Nephron progenitor cell (in vitro differentiated cells): Measurements from ENCODE around the gene FYB2.

Source experiments
- DNase-seq: peaks from one replicate; pipeline ENCODE4 v3.0.0; 2021
- H3K27ac Mint-ChIP-seq: 2 replicates; pipeline ENCODE4 v1.8.0; 2021; ENCODE audit warnings: mild to moderate bottlenecking, moderate library complexity, mixed read lengths
- H3K27me3 Mint-ChIP-seq: 2 replicates; pipeline ENCODE4 v1.8.0; 2021; ENCODE audit warnings: mild to moderate bottlenecking, low read depth, mixed read lengths; ENCODE audit not compliant: poor library complexity
- H3K36me3 Mint-ChIP-seq: 2 replicates; pipeline ENCODE4 v1.8.0; 2021; ENCODE audit warnings: low read depth, mixed read lengths
- H3K4me1 Mint-ChIP-seq: 2 replicates; pipeline ENCODE4 v1.8.0; 2021; ENCODE audit warnings: mixed read lengths
- H3K4me3 Mint-ChIP-seq: 2 replicates; pipeline ENCODE4 v1.8.0; 2021; ENCODE audit warnings: mild to moderate bottlenecking, moderate library complexity, mixed read lengths
- H3K9me3 Mint-ChIP-seq: 2 replicates; pipeline ENCODE4 v1.8.0; 2021; ENCODE audit warnings: mild to moderate bottlenecking, moderate library complexity, mixed read lengths
- TF ChIP-seq, protein P1 (sequence below): fragments of 200-600 bp; sonication (generic); IDR thresholded peaks from 2 replicates; pipeline ENCODE4 v1.5.0; 2021; ENCODE audit warnings: antibody characterized with exemption

The FYB2 gene

DNA sequence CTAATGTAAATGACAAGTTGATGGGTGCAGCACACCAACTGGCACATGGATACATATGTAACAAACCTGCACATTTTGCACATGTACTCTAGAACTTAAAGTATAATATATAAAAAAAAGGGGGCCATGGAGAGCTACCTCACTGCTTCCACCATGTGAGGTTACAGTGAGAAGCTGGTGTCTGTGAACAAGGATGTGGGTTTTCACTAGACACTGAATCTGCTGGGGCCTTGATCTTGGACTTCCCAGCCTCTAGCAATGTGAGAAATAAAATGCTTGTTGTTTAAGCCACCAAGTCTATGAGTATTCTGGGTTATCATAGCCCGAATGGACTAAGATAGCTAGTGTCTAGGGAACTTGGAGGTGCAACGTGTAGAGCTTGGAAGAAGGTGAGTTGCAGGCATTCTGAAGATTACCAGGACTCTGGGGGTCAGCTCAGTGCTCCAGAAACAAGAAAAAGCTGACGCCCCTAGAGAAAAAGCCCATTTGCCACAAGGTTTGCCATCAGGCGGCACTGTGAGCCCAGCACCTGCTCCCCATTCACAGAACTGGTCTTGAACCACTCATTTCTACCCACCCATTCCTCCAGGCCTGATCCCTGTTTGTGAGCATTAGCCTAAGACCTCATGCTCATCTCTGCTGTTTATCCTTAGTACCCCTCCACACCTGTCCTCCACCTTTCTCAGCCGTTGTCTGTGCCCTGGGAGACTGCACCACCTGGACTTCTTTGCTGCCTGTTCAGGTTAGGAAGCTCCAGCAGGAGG, 15.1 kb upstream of the FYB2 start:
- Mint-ChIP-seq H3K9me3 (peaks cover 6% of the 10 kb centered on the region), H3K4me3 (no peak overlapping the region), H3K27ac (no peak overlapping the region), H3K27me3 (peaks cover 14% of the 10 kb centered on the region), H3K4me1 (peaks cover 13% of the 10 kb centered on the region), H3K36me3 (no peaks in the 10 kb centered on the region)
- no peak for DNase-seq
- TF ChIP-seq, protein P1, sequence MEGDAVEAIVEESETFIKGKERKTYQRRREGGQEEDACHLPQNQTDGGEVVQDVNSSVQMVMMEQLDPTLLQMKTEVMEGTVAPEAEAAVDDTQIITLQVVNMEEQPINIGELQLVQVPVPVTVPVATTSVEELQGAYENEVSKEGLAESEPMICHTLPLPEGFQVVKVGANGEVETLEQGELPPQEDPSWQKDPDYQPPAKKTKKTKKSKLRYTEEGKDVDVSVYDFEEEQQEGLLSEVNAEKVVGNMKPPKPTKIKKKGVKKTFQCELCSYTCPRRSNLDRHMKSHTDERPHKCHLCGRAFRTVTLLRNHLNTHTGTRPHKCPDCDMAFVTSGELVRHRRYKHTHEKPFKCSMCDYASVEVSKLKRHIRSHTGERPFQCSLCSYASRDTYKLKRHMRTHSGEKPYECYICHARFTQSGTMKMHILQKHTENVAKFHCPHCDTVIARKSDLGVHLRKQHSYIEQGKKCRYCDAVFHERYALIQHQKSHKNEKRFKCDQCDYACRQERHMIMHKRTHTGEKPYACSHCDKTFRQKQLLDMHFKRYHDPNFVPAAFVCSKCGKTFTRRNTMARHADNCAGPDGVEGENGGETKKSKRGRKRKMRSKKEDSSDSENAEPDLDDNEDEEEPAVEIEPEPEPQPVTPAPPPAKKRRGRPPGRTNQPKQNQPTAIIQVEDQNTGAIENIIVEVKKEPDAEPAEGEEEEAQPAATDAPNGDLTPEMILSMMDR, result no peak

DNA sequence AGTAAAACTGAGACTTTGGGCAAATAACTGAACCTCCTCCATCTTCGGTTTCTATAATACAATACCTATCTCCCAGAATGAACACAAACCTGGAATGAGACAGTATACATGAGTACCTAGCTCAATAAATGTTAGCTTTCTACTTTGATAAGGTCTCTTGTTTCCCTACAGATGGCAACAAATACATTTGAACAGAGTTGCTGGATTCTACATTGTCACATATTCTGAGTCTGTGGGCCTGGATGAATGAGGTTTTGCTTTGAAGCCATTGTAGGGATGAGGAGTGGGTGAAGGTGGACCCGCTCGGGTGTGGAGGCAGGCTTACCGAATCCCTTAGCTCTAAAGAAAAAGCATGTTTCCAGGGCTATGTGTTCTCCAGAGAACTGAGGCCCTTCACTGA, 13.9 kb upstream of the FYB2 start:
- Mint-ChIP-seq H3K27me3 (peaks cover 22% of the 10 kb centered on the region), H3K27ac (no peak overlapping the region), H3K4me1 (peaks cover 13% of the 10 kb centered on the region), H3K36me3 (no peaks in the 10 kb centered on the region), H3K9me3 (no peaks in the 10 kb centered on the region), H3K4me3 (no peak overlapping the region)
- TF ChIP-seq, protein P1, result no peak
- DNase-seq, result no peak

DNA sequence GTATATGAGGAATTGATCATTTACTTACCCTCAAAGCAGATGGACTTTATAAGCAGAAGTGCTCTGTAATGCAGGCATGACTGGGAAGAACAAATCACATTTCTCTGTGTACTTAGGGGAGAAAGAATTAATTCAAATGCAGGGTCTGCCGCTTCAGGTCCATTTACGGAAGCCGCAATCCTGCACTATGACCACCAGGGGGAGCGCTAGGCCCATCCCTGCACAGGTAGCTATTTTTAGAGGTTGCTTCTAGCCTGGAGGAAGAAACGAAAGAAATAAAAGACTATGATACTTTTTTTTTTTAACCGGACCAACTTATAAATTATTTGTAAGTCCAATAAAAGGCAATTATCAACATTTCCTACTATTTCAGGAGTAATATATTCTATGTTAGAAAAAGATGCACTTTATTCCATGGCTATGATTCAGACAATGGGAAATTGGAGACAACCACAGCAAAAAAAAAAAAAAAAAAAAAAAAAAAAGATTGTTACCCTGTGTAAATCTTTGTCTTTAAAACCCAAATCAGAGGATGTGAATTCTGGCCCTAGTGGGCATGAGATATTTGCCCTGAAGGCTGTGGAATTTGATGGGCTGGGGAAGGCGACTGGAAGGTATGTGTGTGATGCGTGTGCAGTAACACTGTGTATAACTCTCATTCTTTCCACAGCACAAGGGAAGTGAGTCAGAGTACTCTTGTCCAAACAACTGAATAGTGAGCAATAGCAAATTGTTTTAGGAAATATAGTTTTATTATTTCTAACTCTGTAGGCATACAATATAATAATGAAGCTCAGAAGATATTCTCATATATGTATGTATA, 12.9 kb upstream of the FYB2 start:
- peaks cover 24% of the 10 kb centered on the region for H3K27me3 Mint-ChIP-seq
- peak; percentile 77 for DNase-seq

DNA sequence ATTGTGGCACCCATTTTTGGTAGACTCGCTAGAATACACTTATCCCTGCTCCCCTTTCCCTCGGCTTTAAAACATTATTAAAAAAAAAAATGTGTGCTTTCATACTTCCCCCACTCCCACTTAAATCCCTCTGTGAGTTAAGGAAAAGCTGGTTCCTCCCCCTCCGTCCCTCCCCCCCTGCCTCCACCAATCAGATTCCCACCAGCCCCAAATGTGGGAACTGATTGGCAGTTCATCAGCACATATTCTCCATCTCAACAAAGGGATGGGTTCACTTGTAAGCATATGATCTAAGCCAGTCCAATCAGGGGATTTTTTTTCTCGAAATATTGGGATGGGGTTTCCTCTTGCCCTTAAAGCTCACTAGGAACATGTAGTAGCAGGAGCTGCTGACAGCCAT, 10.8 kb upstream of the FYB2 start:
- no peaks in the 10 kb centered on the region for H3K36me3 Mint-ChIP-seq
- H3K4me1 Mint-ChIP-seq, result no peaks in the 10 kb centered on the region
- no peak for DNase-seq
- H3K4me3 Mint-ChIP-seq, result no peak overlapping the region
- no peak overlapping the region for H3K27ac Mint-ChIP-seq
- H3K9me3 Mint-ChIP-seq, result no peaks in the 10 kb centered on the region
- TF ChIP-seq, protein P1, result no peak
- peaks cover 22% of the 10 kb centered on the region for H3K27me3 Mint-ChIP-seq

More for the DNA sequence above, 12.9 kb upstream of the FYB2 start:
- H3K4me1 Mint-ChIP-seq, result peaks cover 3% of the 10 kb centered on the region
- TF ChIP-seq, protein P1, result peak; percentile 99
- H3K4me3 Mint-ChIP-seq, result no peak overlapping the region
- no peak overlapping the region for H3K27ac Mint-ChIP-seq
- no peaks in the 10 kb centered on the region for H3K9me3 Mint-ChIP-seq
- no peaks in the 10 kb centered on the region for H3K36me3 Mint-ChIP-seq

DNA sequence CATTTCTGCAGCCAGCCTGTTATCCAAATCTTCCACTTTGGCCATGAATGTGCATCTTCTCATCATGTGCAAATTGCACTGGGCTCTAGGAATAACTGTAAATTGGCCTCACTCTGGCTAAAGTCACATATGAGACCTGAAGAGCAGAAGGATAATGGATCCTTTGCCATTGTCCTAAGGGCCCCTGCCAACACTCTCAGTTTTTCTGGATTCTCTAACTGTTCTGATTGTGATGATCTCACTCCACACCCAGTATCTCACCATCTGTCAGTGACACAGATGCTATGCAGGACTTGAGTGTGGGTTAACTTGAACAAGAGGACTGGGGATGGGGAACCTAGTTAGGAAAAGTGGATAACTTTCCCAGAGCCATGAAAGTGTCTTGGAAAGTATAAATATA, 8.5 kb upstream of the FYB2 start:
- TF ChIP-seq, protein P1, result no peak
- no peak overlapping the region for H3K4me3 Mint-ChIP-seq
- H3K9me3 Mint-ChIP-seq, result no peaks in the 10 kb centered on the region
- no peaks in the 10 kb centered on the region for H3K36me3 Mint-ChIP-seq
- no peaks in the 10 kb centered on the region for H3K4me1 Mint-ChIP-seq
- H3K27ac Mint-ChIP-seq, result no peak overlapping the region
- peaks cover 28% of the 10 kb centered on the region for H3K27me3 Mint-ChIP-seq
- DNase-seq, result no peak
